Mammary epithelial cell (primary cell): ENCODE data around the gene CRTAP.

Experiments used
- CTCF ChIP-seq, 2 donors: IDR thresholded peaks in 1 of 2; conservative IDR thresholded peaks in 1 of 2; 2 replicates each; pipeline ENCODE4 v1.5.1; 2011 to 2012; ENCODE audit warnings: inconsistent platforms in 2 of 2, low read length in 2 of 2, mild to moderate bottlenecking in 2 of 2, control low read depth in 1 of 2, low read depth in 1 of 2; ENCODE audit not compliant: insufficient read depth in 1 of 2; ENCODE audit errors: extremely low read depth in 1 of 2
- EZH2 ChIP-seq: IDR thresholded peaks from 2 replicates; pipeline ENCODE4 v1.6.1; 2012; ENCODE audit warnings: low read length, inconsistent platforms, borderline replicate concordance

- TF ChIP-seq CTCF (conservative IDR thresholded peaks at IDR 0.05 in 1 of 2, IDR thresholded peaks at IDR 0.05 in 1 of 2; ENCODE audit: extremely low read depth in 1 of 2, insufficient read depth in 1 of 2, low read depth in 1 of 2, low read length in 2 of 2) (no peak), EZH2 (no peak)
Measured at GRCh38 chr3:33071181-33071580, 42.6 kb upstream of the CRTAP start.
